Panc1 (cell line): ENCODE data around the gene ACCSL. TPM values are rescaled to one million over a fixed set of nuclear protein-coding genes. Genes with fewer than 3 reads are reported as not detected.

Experiments
- ATAC-seq: fragments of 200-7000 bp; cut with Tn5 transposase; 2 replicates; pipeline ENCODE4 v1.9.1; 2020; ENCODE audit warnings: mild to moderate bottlenecking, moderate library complexity
- BruUV-seq: library from RNA; stranded (reverse); fragments of 400-500 nt; replicated peaks from 2 replicates; lab custom pipeline; 2021; lab: Mats Ljungman, UMichigan
- CTCF ChIA-PET: fragments of 300-600 bp; sonication (Branson Sonifier 250); formaldehyde crosslinking; loops from one replicate; lab custom pipeline; 2022; ENCODE audit warnings: antibody characterized with exemption; lab: Charles Lee
- POLR2A ChIA-PET: fragments of 300-600 bp; sonication (Branson Sonifier 250); formaldehyde crosslinking; loops from one replicate; lab custom pipeline; 2022; ENCODE audit warnings: antibody characterized with exemption; lab: Charles Lee
- DNase-seq: peaks from one replicate; pipeline ENCODE4 v3.0.0-alpha.2; 2010; ENCODE audit warnings: low read depth, low spot score
- H3K27ac ChIP-seq: 2 replicates; pipeline ENCODE4 v1.5.1; 2011; ENCODE audit warnings: mild to moderate bottlenecking, low read length, inconsistent platforms
- H3K27me3 ChIP-seq: fragments of 200-500 bp; sonication (Bioruptor generic); 2 replicates; pipeline ENCODE4 v1.6.0; 2014; ENCODE audit warnings: low read length, inconsistent platforms; ENCODE audit not compliant: control insufficient read depth, insufficient read depth
- H3K36me3 ChIP-seq: fragments of 200-500 bp; sonication (Bioruptor generic); 2 replicates; pipeline ENCODE4 v1.5.1; 2014; ENCODE audit warnings: inconsistent platforms, mild to moderate bottlenecking, low read length, moderate library complexity; ENCODE audit not compliant: control insufficient read depth, insufficient read depth
- H3K4me1 ChIP-seq: 2 replicates; pipeline ENCODE4 v1.5.1; 2011; ENCODE audit warnings: inconsistent platforms, mild to moderate bottlenecking, low read length, moderate library complexity; ENCODE audit not compliant: control insufficient read depth, insufficient read depth
- H3K4me3 ChIP-seq, 2 experiments: 2 replicates each; pipeline ENCODE4 v1.5.1; 2011 to 2012; ENCODE audit warnings: low read depth in 2 of 2, low read length in 2 of 2, mild to moderate bottlenecking in 2 of 2, inconsistent platforms in 1 of 2, moderate library complexity in 1 of 2
- H3K9me3 ChIP-seq: fragments of 200-500 bp; sonication (Bioruptor generic); 2 replicates; pipeline ENCODE4 v1.5.1; 2014; ENCODE audit warnings: low read depth, mild to moderate bottlenecking, inconsistent platforms, low read length, moderate library complexity; ENCODE audit not compliant: control insufficient read depth, insufficient read depth
- POLR2AphosphoS5 ChIP-seq: IDR thresholded peaks from 2 replicates; pipeline ENCODE4 v1.6.1; 2012; ENCODE audit warnings: mild to moderate bottlenecking, low read depth, low read length, moderate library complexity
- SIN3A ChIP-seq: IDR thresholded peaks from 2 replicates; pipeline ENCODE4 v1.6.1; 2012; ENCODE audit warnings: low read depth, mild to moderate bottlenecking, low read length, moderate library complexity, borderline replicate concordance; ENCODE audit not compliant: insufficient read depth
- TCF7L2 ChIP-seq: IDR thresholded peaks from 2 replicates; pipeline ENCODE4 v1.6.1; 2011; ENCODE audit warnings: mild to moderate bottlenecking, low read depth, low read length, inconsistent platforms
- in situ Hi-C: cut with HindIII; loops from 2 replicates; pipeline ENCODE4 v1.10.0; 2016; ENCODE audit warnings: low sequenced_read_pairs, low pct_unique_long_range_greater_than_20kb
- intact Hi-C: fragments of 100-400 bp; cut with micrococcal nuclease; formaldehyde crosslinking; loops from one replicate; pipeline ENCODE4 v1.10.0; 2022; ENCODE audit not compliant: unreplicated experiment
- total RNA-seq: library from RNA; stranded (reverse); gene quantifications from one replicate; pipeline ENCODE4 v1.2.1, GENCODE V29; 2021; ENCODE audit not compliant: unreplicated experiment
- TF ChIP-seq, protein P1 (sequence below): fragments of 450-650 bp; IDR thresholded peaks from 2 replicates; pipeline ENCODE4 v1.5.1; 2017; ENCODE audit warnings: mild to moderate bottlenecking
- TF ChIP-seq, protein P2 (sequence below), 2 experiments: IDR thresholded peaks; 2 replicates each; pipeline ENCODE4 v1.6.1; 2011 to 2012; ENCODE audit warnings: low read depth in 2 of 2, control low read depth in 1 of 2, low read length in 1 of 2, mild to moderate bottlenecking in 1 of 2, moderate library complexity in 1 of 2; ENCODE audit not compliant: insufficient read depth in 1 of 2

Gene ACCSL
- total RNA-seq, 1 experiment from 2014 or later: not detected

DNA sequence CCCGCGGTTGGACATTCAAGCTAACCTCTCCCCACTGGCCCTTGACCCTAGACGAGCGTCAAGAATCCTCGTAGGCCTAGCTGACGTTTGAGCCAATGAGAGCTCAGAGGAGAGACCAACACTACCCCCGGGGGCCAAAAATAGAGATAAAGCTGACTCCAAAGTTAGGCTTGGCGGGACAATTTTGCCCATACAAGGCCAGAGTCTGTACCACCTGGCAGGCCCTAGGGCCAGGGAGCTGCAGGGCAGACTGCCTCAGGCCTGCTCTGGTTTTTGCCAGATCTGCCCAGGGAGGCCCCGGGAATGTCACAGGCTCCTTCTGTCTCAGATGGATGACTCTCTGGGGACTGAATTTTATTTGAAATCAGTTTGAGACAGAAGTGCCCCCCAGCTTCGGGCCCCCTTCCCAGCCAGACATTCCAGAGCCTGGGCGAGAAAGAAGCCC, 40.8 kb upstream of the ACCSL start:
- ATAC-seq (no peak), DNase-seq (no peak)
- POLR2A ChIA-PET: no interaction called here
- no peaks in the 10 kb centered on the region for H3K4me1 ChIP-seq
- intact Hi-C loops (no loop called here), in situ Hi-C loops (no loop called here)
- H3K27ac ChIP-seq: no peak overlapping the region
- no peaks in the 10 kb centered on the region for H3K9me3 ChIP-seq
- CTCF ChIA-PET: no interaction called here
- TF ChIP-seq TCF7L2: no peak
- no peak for TF ChIP-seq POLR2AphosphoS5
- TF ChIP-seq, protein P1, sequence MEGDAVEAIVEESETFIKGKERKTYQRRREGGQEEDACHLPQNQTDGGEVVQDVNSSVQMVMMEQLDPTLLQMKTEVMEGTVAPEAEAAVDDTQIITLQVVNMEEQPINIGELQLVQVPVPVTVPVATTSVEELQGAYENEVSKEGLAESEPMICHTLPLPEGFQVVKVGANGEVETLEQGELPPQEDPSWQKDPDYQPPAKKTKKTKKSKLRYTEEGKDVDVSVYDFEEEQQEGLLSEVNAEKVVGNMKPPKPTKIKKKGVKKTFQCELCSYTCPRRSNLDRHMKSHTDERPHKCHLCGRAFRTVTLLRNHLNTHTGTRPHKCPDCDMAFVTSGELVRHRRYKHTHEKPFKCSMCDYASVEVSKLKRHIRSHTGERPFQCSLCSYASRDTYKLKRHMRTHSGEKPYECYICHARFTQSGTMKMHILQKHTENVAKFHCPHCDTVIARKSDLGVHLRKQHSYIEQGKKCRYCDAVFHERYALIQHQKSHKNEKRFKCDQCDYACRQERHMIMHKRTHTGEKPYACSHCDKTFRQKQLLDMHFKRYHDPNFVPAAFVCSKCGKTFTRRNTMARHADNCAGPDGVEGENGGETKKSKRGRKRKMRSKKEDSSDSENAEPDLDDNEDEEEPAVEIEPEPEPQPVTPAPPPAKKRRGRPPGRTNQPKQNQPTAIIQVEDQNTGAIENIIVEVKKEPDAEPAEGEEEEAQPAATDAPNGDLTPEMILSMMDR: no peak
- TF ChIP-seq, protein P2, sequence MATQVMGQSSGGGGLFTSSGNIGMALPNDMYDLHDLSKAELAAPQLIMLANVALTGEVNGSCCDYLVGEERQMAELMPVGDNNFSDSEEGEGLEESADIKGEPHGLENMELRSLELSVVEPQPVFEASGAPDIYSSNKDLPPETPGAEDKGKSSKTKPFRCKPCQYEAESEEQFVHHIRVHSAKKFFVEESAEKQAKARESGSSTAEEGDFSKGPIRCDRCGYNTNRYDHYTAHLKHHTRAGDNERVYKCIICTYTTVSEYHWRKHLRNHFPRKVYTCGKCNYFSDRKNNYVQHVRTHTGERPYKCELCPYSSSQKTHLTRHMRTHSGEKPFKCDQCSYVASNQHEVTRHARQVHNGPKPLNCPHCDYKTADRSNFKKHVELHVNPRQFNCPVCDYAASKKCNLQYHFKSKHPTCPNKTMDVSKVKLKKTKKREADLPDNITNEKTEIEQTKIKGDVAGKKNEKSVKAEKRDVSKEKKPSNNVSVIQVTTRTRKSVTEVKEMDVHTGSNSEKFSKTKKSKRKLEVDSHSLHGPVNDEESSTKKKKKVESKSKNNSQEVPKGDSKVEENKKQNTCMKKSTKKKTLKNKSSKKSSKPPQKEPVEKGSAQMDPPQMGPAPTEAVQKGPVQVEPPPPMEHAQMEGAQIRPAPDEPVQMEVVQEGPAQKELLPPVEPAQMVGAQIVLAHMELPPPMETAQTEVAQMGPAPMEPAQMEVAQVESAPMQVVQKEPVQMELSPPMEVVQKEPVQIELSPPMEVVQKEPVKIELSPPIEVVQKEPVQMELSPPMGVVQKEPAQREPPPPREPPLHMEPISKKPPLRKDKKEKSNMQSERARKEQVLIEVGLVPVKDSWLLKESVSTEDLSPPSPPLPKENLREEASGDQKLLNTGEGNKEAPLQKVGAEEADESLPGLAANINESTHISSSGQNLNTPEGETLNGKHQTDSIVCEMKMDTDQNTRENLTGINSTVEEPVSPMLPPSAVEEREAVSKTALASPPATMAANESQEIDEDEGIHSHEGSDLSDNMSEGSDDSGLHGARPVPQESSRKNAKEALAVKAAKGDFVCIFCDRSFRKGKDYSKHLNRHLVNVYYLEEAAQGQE (IDR thresholded peaks at IDR 0.05; ENCODE audit: insufficient read depth in 1 of 2, low read depth in 2 of 2, low read length in 1 of 2): no peak
- no peak for TF ChIP-seq SIN3A
- no TSS peak for BruUV-seq
- no peaks in the 10 kb centered on the region for H3K36me3 ChIP-seq
- H3K4me3 ChIP-seq: no peak overlapping the region
- 0 out of 2 replicates have a peak, but pooled peaks cover 4% of the 10 kb centered on the region for H3K27me3 ChIP-seq

DNA sequence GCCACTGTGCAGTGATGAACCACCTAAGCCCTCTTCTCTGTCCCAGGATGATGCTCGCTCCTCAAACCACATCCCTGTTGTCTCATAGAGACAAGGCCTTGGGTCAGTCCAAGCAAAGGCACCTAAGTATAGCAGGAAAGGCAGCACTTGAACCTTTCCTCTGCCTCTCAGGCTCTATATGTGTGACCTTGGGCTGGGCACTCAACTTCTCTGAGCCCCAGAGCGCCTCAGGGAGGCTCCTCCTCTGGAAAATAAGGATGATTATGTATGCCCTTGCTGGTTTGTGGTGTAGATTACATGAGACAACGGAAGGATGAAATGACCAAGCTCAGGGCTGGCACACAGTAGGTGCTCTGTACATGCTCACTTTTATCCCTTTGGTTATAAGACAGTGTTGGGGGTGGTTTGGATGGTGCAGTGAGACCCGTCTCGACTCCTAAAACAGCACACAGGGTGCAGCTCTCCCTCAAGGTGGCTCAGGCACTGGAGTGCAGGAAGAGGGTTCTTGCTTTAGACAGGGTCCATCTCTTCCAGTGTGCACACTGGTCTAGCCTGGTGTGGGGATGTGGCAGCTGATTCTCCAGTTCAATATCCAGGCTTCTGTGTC, 40.2 kb upstream of the ACCSL start:
- CTCF ChIA-PET: no interaction called here
- no TSS peak for BruUV-seq
- no peak; the same call in 1 of the 2 replicates for ATAC-seq
- POLR2A ChIA-PET: interaction anchor here (0.6 kb wide), 1 partner anchor 19 kb away, joined by 8 read pairs; no protein-coding TSS in a partner anchor
- intact Hi-C loops (no loop called here), in situ Hi-C loops (no loop called here)
- DNase-seq: no peak
- H3K4me1 ChIP-seq: no peaks in the 10 kb centered on the region
- 0 out of 2 replicates have a peak, but pooled peaks cover 4% of the 10 kb centered on the region for H3K27me3 ChIP-seq
- no peak for TF ChIP-seq SIN3A
- no peak for TF ChIP-seq POLR2AphosphoS5
- TF ChIP-seq, protein P2 (IDR thresholded peaks at IDR 0.05; ENCODE audit: insufficient read depth in 1 of 2, low read depth in 2 of 2, low read length in 1 of 2): no peak
- TF ChIP-seq, protein P1: no peak
- TF ChIP-seq TCF7L2: no peak
- H3K27ac ChIP-seq: no peak overlapping the region
- H3K36me3 ChIP-seq: no peaks in the 10 kb centered on the region
- H3K9me3 ChIP-seq: no peaks in the 10 kb centered on the region
- H3K4me3 ChIP-seq: no peak overlapping the region
